Naive thymus-derived CD8-positive, alpha-beta T cell (primary cell): ENCODE measurements around the gene NEURL1B. TPM values are rescaled to one million over a fixed set of nuclear protein-coding genes. Genes with fewer than 3 reads are reported as not detected.
"Not testable (repeated sequence)": the region's sequence is repeated elsewhere in the genome, so short reads cannot be mapped to it uniquely, and the experiment has no call there.

Experiments used
- ATAC-seq, 2 donors: fragments of 150-1000 bp; cut with Tn5 transposase in 1 of 2; sonication (Bioruptor Pico), chemical (Tn5 transposase) in 1 of 2; 1 replicate in 1 of 2; 2 replicates in 1 of 2; pipeline ENCODE4 v1.10.0; 2021; ENCODE audit warnings: mild to moderate bottlenecking in 2 of 2, moderate library complexity in 2 of 2
- POLR2A ChIA-PET: fragments of 350-600 bp; sonication (Branson Sonifier 250); formaldehyde crosslinking; loops from one replicate; lab custom pipeline; 2021; ENCODE audit warnings: antibody characterized with exemption; lab: Charles Lee
- DNase-seq, 10 donors: peaks; one replicate each; pipeline versions ENCODE4 v3.0.0 to v3.0.0-alpha.2; 2020 to 2022
- H3K27ac Mint-ChIP-seq, 10 donors: one replicate each; pipeline ENCODE4 v1.8.0; 2020 to 2022; ENCODE audit warnings: mild to moderate bottlenecking in 10 of 10, mixed read lengths in 10 of 10, moderate library complexity in 4 of 10, inconsistent platforms in 1 of 10
- H3K27me3 Mint-ChIP-seq, 5 donors: one replicate each; pipeline ENCODE4 v1.8.0; 2021 to 2022; ENCODE audit warnings: mixed read lengths in 5 of 5
- H3K36me3 Mint-ChIP-seq, 3 donors: one replicate each; pipeline ENCODE4 v1.8.0; 2020 to 2022; ENCODE audit warnings: mixed read lengths in 3 of 3, mild to moderate bottlenecking in 2 of 3, inconsistent platforms in 1 of 3
- H3K4me1 Mint-ChIP-seq, 4 donors: one replicate each; pipeline ENCODE4 v1.8.0; 2021 to 2022; ENCODE audit warnings: mixed read lengths in 4 of 4
- H3K4me3 Mint-ChIP-seq, 10 donors: one replicate each; pipeline ENCODE4 v1.8.0; 2020 to 2022; ENCODE audit warnings: mild to moderate bottlenecking in 10 of 10, mixed read lengths in 10 of 10, moderate library complexity in 6 of 10, inconsistent platforms in 1 of 10
- H3K9me3 Mint-ChIP-seq, 9 donors: one replicate each; pipeline ENCODE4 v1.8.0; 2020 to 2022; ENCODE audit warnings: mixed read lengths in 9 of 9, mild to moderate bottlenecking in 3 of 9, inconsistent platforms in 1 of 9, moderate library complexity in 1 of 9
- polyA plus RNA-seq, 3 donors: library from polyadenylated mRNA; unstranded; fragments of 300-500 nt; fragmentation: Illumina TruSeq; gene quantifications; one replicate each; pipeline ENCODE4 v1.2.3, GENCODE V29; 2021
- total RNA-seq, 8 experiments: library from RNA in 2 of 8; stranded (reverse) in 2 of 8; gene quantifications; one replicate each; pipeline ENCODE4 v1.2.3 and lab custom pipeline; 2021 to 2026

Gene NEURL1B
- total and polyA plus RNA-seq, 5 experiments from 2014 or later, result 0.06 to 0.49 (median 0.38) TPM; not detected in 2

- no peak overlapping the region for H3K4me3 Mint-ChIP-seq
- peaks cover 9 to 24% (median 14%) of the 10 kb centered on the region in 4 donors for H3K4me1 Mint-ChIP-seq
- no peak for ATAC-seq
- no peaks in the 10 kb centered on the region for H3K9me3 Mint-ChIP-seq
- H3K36me3 Mint-ChIP-seq, result no peaks in the 10 kb centered on the region
- DNase-seq, result peak in 1 of 10 donors; percentile 40
- peak overlapping the region in 1 of 10 donors; percentile 9 for H3K27ac Mint-ChIP-seq
- H3K27me3 Mint-ChIP-seq, result peaks cover 15 to 42% (median 31%) of the 10 kb centered on the region in 5 donors
- POLR2A ChIA-PET, result no interaction called here
Observed at GRCh38 chr5:172700365-172701290, 59.6 kb downstream of the NEURL1B start.

- Mint-ChIP-seq H3K36me3 (no peaks in the 10 kb centered on the region), H3K4me1 (peaks cover 9 to 24% (median 14%) of the 10 kb centered on the region in 4 donors), H3K4me3 (no peak overlapping the region), H3K9me3 (no peaks in the 10 kb centered on the region), H3K27me3 (peaks cover 19 to 49% (median 35%) of the 10 kb centered on the region in 5 donors), H3K27ac (peak overlapping the region in 1 of 10 donors; percentile 9)
- POLR2A ChIA-PET, result no interaction called here
- no peak for ATAC-seq
- peak in 1 of 10 donors; percentile 16 for DNase-seq
Observed at GRCh38 chr5:172701291-172701656, 60.2 kb downstream of the NEURL1B start.

GRCh38 chr5:172703952-172704351 lies 62.9 kb downstream of the NEURL1B start:
- peaks cover 22 to 61% (median 49%) of the 10 kb centered on the region in 5 donors for H3K27me3 Mint-ChIP-seq
- no peaks in the 10 kb centered on the region for H3K9me3 Mint-ChIP-seq
- ATAC-seq, result no peak
- no peak overlapping the region for H3K27ac Mint-ChIP-seq
- POLR2A ChIA-PET, result no interaction called here
- H3K4me3 Mint-ChIP-seq, result no peak overlapping the region
- peaks cover 0 to 9% (median 5%) of the 10 kb centered on the region in 4 donors for H3K4me1 Mint-ChIP-seq
- H3K36me3 Mint-ChIP-seq, result no peaks in the 10 kb centered on the region
- peak in 1 of 10 donors; percentile 31 for DNase-seq

GRCh38 chr5:172705576-172706084 lies 64.6 kb downstream of the NEURL1B start:
- Mint-ChIP-seq H3K4me3 (no peak overlapping the region), H3K27me3 (peaks cover 24 to 60% (median 46%) of the 10 kb centered on the region in 5 donors), H3K27ac (no peak overlapping the region), H3K4me1 (peaks cover 0 to 9% (median 5%) of the 10 kb centered on the region in 4 donors), H3K9me3 (no peaks in the 10 kb centered on the region), H3K36me3 (no peaks in the 10 kb centered on the region)
- POLR2A ChIA-PET, result no interaction called here
- ATAC-seq (no peak), DNase-seq (peak in 1 of 10 donors; percentile 18)

- Mint-ChIP-seq H3K36me3 (no peaks in the 10 kb centered on the region), H3K27ac (no peak overlapping the region), H3K4me3 (no peak overlapping the region), H3K27me3 (peaks cover 30 to 57% (median 45%) of the 10 kb centered on the region in 5 donors), H3K9me3 (no peaks in the 10 kb centered on the region), H3K4me1 (peaks cover 0 to 3% (median 2%) of the 10 kb centered on the region in 4 donors)
- ATAC-seq (no peak), DNase-seq (no peak)
- POLR2A ChIA-PET, result interaction anchor here (1.5 kb wide), 1 partner anchor 64 kb away, joined by 5 read pairs; the partner anchor contains the start of gene DUSP1
Observed at GRCh38 chr5:172706796-172707195, 65.7 kb downstream of the NEURL1B start.

GRCh38 chr5:172707285-172708182 lies 66.5 kb downstream of the NEURL1B start:
- ATAC-seq (no peak), DNase-seq (peak in 1 of 10 donors; percentile 62)
- POLR2A ChIA-PET, result interaction anchor here (1.5 kb wide), 1 partner anchor 63 kb away, joined by 5 read pairs; the partner anchor contains the start of gene DUSP1
- Mint-ChIP-seq H3K36me3 (no peaks in the 10 kb centered on the region), H3K27ac (no peak overlapping the region), H3K27me3 (peaks cover 27 to 55% (median 44%) of the 10 kb centered on the region in 5 donors), H3K4me1 (peaks cover 0 to 2% (median 0%) of the 10 kb centered on the region in 4 donors), H3K4me3 (no peak overlapping the region), H3K9me3 (no peaks in the 10 kb centered on the region)

GRCh38 chr5:172708183-172708505 lies 67.1 kb downstream of the NEURL1B start:
- peaks cover 27 to 49% (median 45%) of the 10 kb centered on the region in 5 donors for H3K27me3 Mint-ChIP-seq
- H3K4me1 Mint-ChIP-seq, result peaks cover 0 to 3% (median under 1%) of the 10 kb centered on the region in 4 donors
- no peaks in the 10 kb centered on the region for H3K9me3 Mint-ChIP-seq
- no peak overlapping the region for H3K27ac Mint-ChIP-seq
- no peak for DNase-seq
- H3K4me3 Mint-ChIP-seq, result no peak overlapping the region
- POLR2A ChIA-PET, result no interaction called here
- ATAC-seq, result no peak
- H3K36me3 Mint-ChIP-seq, result no peaks in the 10 kb centered on the region

GRCh38 chr5:172710676-172711075 lies 69.6 kb downstream of the NEURL1B start:
- peaks cover 0 to 3% (median 0%) of the 10 kb centered on the region in 4 donors for H3K4me1 Mint-ChIP-seq
- POLR2A ChIA-PET, result no interaction called here

GRCh38 chr5:172711321-172711861 lies 70.3 kb downstream of the NEURL1B start:
- POLR2A ChIA-PET, H3K36me3 Mint-ChIP-seq, H3K27ac Mint-ChIP-seq, ATAC-seq, H3K9me3 Mint-ChIP-seq, H3K4me3 Mint-ChIP-seq, H3K4me1 Mint-ChIP-seq: not testable (repeated sequence)
- H3K27me3 Mint-ChIP-seq, result peaks cover 15 to 29% (median 25%) of the 10 kb centered on the region in 5 donors
- DNase-seq, result peak in 1 of 10 donors; percentile 23

More at GRCh38 chr5:172710676-172711075, 69.6 kb downstream of the NEURL1B start:
- Mint-ChIP-seq H3K9me3 (no peaks in the 10 kb centered on the region), H3K27me3 (peaks cover 19 to 33% (median 32%) of the 10 kb centered on the region in 5 donors), H3K36me3 (no peaks in the 10 kb centered on the region), H3K27ac (no peak overlapping the region), H3K4me3 (no peak overlapping the region)
- ATAC-seq, result no peak
- no peak for DNase-seq

- Mint-ChIP-seq H3K4me1 (peaks cover 4 to 12% (median 7%) of the 10 kb centered on the region in 4 donors), H3K9me3 (no peaks in the 10 kb centered on the region), H3K27ac (peak overlapping the region in 2 of 10 donors; percentile 25 to 88), H3K27me3 (peaks cover 14 to 18% (median 14%) of the 10 kb centered on the region in 5 donors), H3K4me3 (no peak overlapping the region), H3K36me3 (no peaks in the 10 kb centered on the region)
- POLR2A ChIA-PET, result interaction anchor here (1.2 to 5.7 kb wide), 2 partner anchors 59 to 221 kb away, joined by 7 to 56 read pairs; partner anchors contain the start of gene DUSP1
- ATAC-seq, result no peak
- peak in 1 of 10 donors; percentile 32 for DNase-seq
Observed at GRCh38 chr5:172712610-172713009, 71.5 kb downstream of the NEURL1B start.

GRCh38 chr5:172713113-172713808 lies 72.2 kb downstream of the NEURL1B start:
- Mint-ChIP-seq H3K4me3 (peak overlapping the region in 1 of 10 donors; percentile 36), H3K27me3 (peaks cover 13 to 16% (median 14%) of the 10 kb centered on the region in 5 donors), H3K36me3 (no peaks in the 10 kb centered on the region), H3K4me1 (peaks cover 4 to 12% (median 7%) of the 10 kb centered on the region in 4 donors), H3K27ac (peak overlapping the region in 4 of 10 donors; percentile 25 to 62 (median 37)), H3K9me3 (no peaks in the 10 kb centered on the region)
- ATAC-seq (peak; percentile 52 to 68), DNase-seq (peak; percentile 48 to 85 (median 74))
- POLR2A ChIA-PET, result interaction anchor here (0.9 to 5.7 kb wide), 4 partner anchors 58 to 220 kb away, joined by 3 to 56 read pairs (median 6); partner anchors contain the start of gene DUSP1
